Fibroblast of lung (primary cell): ENCODE results near the gene FAM43A. TPM values are rescaled to one million over a fixed set of nuclear protein-coding genes. Genes with fewer than 3 reads are reported as not detected.

Source experiments
- DNase-seq, 2 donors: peaks; one replicate each; pipeline versions ENCODE4 v3.0.0 to v3.0.0-alpha.2; 2010; ENCODE audit warnings: low read depth in 2 of 2
- H2AFZ ChIP-seq: 2 replicates; pipeline ENCODE4 v1.5.1; 2012; ENCODE audit warnings: low read length, control low read depth, inconsistent platforms
- H3K27ac ChIP-seq: 2 replicates; pipeline ENCODE4 v1.5.1; 2011; ENCODE audit warnings: low read length, control low read depth; ENCODE audit not compliant: insufficient read depth
- H3K27me3 ChIP-seq: 2 replicates; pipeline ENCODE4 v1.5.1; 2011; ENCODE audit warnings: mild to moderate bottlenecking, low read length; ENCODE audit not compliant: control insufficient read depth, insufficient read depth
- H3K36me3 ChIP-seq: 2 replicates; pipeline ENCODE4 v1.5.1; 2011; ENCODE audit warnings: low read length; ENCODE audit not compliant: control insufficient read depth, insufficient read depth
- H3K4me1 ChIP-seq: 2 replicates; pipeline ENCODE4 v1.5.1; 2011; ENCODE audit warnings: low read length; ENCODE audit not compliant: control insufficient read depth, insufficient read depth; ENCODE audit errors: extremely low read depth
- H3K4me2 ChIP-seq: 2 replicates; pipeline ENCODE4 v1.5.1; 2011; ENCODE audit warnings: low read length, control low read depth; ENCODE audit not compliant: insufficient read depth; ENCODE audit errors: extremely low read depth
- H3K4me3 ChIP-seq, 4 experiments: fragments of 200-600 bp in 1 of 4; sonication (generic) in 1 of 4; replicated peaks in 1 of 4; 2 replicates each; pipeline ENCODE4 v1.5.1; 2011 to 2016; ENCODE audit warnings: low read length in 4 of 4, low read depth in 3 of 4, mild to moderate bottlenecking in 3 of 4, control low read depth in 2 of 4, inconsistent platforms in 1 of 4, mixed read lengths in 1 of 4; ENCODE audit not compliant: insufficient read depth in 1 of 4; ENCODE audit errors: control extremely low read depth in 1 of 4
- H3K79me2 ChIP-seq: 2 replicates; pipeline ENCODE4 v1.5.1; 2012; ENCODE audit warnings: mild to moderate bottlenecking, low read length, inconsistent platforms; ENCODE audit not compliant: control insufficient read depth, insufficient read depth
- H3K9ac ChIP-seq: 2 replicates; pipeline ENCODE4 v1.5.1; 2011; ENCODE audit warnings: mild to moderate bottlenecking, low read length, control low read depth; ENCODE audit not compliant: insufficient read depth
- H3K9me3 ChIP-seq: 2 replicates; pipeline ENCODE4 v1.5.1; 2012; ENCODE audit warnings: low read depth, low read length; ENCODE audit not compliant: control insufficient read depth, insufficient read depth
- H4K20me1 ChIP-seq: 2 replicates; pipeline ENCODE4 v1.5.1; 2011; ENCODE audit warnings: low read length; ENCODE audit not compliant: control insufficient read depth, insufficient read depth; ENCODE audit errors: extremely low read depth
- CTCF ChIP-seq, 2 donors: IDR thresholded peaks in 1 of 2; conservative IDR thresholded peaks in 1 of 2; 1 replicate in 1 of 2; 2 replicates in 1 of 2; pipeline ENCODE4 v1.5.1; 2011 to 2012; ENCODE audit warnings: low read length in 2 of 2, control low read depth in 1 of 2, inconsistent platforms in 1 of 2, low read depth in 1 of 2, mild to moderate bottlenecking in 1 of 2
- EZH2 ChIP-seq: IDR thresholded peaks from 2 replicates; pipeline ENCODE4 v1.5.1; 2012; ENCODE audit warnings: low read length, control low read depth, mild to moderate bottlenecking; ENCODE audit errors: missing control alignments
- polyA plus RNA-seq, 2 donors: library from polyadenylated mRNA; depleted of rRNA in 1 of 2; stranded (reverse) in 1 of 2; unstranded in 1 of 2; fragments of >200 nt; gene quantifications; 2 replicates each; pipeline ENCODE4 v1.2.1, GENCODE V29; 2011 to 2012; ENCODE audit warnings: missing spikeins in 1 of 2
- total RNA-seq: library from RNA; depleted of rRNA; stranded (reverse); fragments of >200 nt; gene quantifications from 2 replicates; pipeline ENCODE4 v1.2.1, GENCODE V29; 2014

FAM43A gene
- total and polyA plus RNA-seq, 2 donors (not counting 1 experiment from before 2014, with no cell fraction given): 3.2 to 8.8 TPM

DNA sequence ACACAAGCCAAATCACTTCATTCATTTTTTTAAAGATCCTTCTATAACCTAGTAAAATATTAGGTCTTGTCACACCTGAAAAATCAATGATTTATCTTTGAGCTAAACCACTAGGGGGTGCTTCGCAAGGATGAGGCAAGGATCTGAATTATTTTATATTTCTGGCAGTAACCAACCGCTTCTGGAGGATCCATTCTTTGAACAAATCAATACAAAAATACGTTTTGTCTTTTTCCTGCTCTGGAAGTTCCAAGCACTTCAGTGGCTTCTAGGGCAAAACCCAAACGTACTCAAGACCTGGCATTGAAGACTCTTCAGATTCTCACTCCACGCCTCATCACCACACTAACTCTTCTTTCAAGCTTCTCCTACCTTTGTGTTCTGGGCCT, 14.2 kb upstream of the FAM43A start:
- DNase-seq: peak; percentile 37 to 58
- Histone ChIP-seq H3K9ac (peak overlapping the region; percentile 75), H3K27me3 (no peaks in the 10 kb centered on the region), H3K9me3 (no peaks in the 10 kb centered on the region), H3K36me3 (no peaks in the 10 kb centered on the region), H2AFZ (peak overlapping the region; percentile 6), H3K4me3 (peak overlapping the region; percentile 80 to 99 (median 90)), H3K4me2 (peak overlapping the region; percentile 92), H3K4me1 (peaks cover 2% of the 10 kb centered on the region), H4K20me1 (no peaks in the 10 kb centered on the region), H3K27ac (peak overlapping the region; percentile 94), H3K79me2 (peaks cover 28% of the 10 kb centered on the region)
- no peak for TF ChIP-seq EZH2
- peak; percentile 52 to 56 for TF ChIP-seq CTCF (conservative IDR thresholded peaks at IDR 0.05 in 1 of 2, IDR thresholded peaks at IDR 0.05 in 1 of 2; ENCODE audit: low read depth in 1 of 2, low read length in 2 of 2)

- no peak for TF ChIP-seq CTCF (conservative IDR thresholded peaks at IDR 0.05 in 1 of 2, IDR thresholded peaks at IDR 0.05 in 1 of 2; ENCODE audit: low read depth in 1 of 2, low read length in 2 of 2)
- TF ChIP-seq EZH2: no peak
Observed at GRCh38 chr3:194671900-194672808, 13.5 kb upstream of the FAM43A start, which contains the start of gene LSG1. LSG1 (minus strand) TSS chr3:194672191; CDS start chr3:194672162, 29 bp downstream.

GRCh38 chr3:194672876-194673275, 12.8 kb upstream of the FAM43A start:
- TF ChIP-seq CTCF (conservative IDR thresholded peaks at IDR 0.05 in 1 of 2, IDR thresholded peaks at IDR 0.05 in 1 of 2; ENCODE audit: low read depth in 1 of 2, low read length in 2 of 2): no peak
- no peak for TF ChIP-seq EZH2

More at GRCh38 chr3:194671900-194672808, 13.5 kb upstream of the FAM43A start, which contains the start of gene LSG1:
- Histone ChIP-seq H3K27ac (peak within 1 kb of the TSS; percentile 94), H3K36me3 (no peaks in the 10 kb centered on the region), H3K9me3 (no peaks in the 10 kb centered on the region), H2AFZ (peak within 1 kb of the TSS; percentile 84), H3K4me2 (peak within 1 kb of the TSS; percentile 92), H3K27me3 (no peaks in the 10 kb centered on the region), H3K4me1 (peaks cover 2% of the 10 kb centered on the region), H3K79me2 (peaks cover 28% of the 10 kb centered on the region), H3K9ac (peak within 1 kb of the TSS; percentile 75), H4K20me1 (no peaks in the 10 kb centered on the region), H3K4me3 (peak within 1 kb of the TSS; percentile 80 to 99 (median 90))
- peak; percentile 97 to 98 for DNase-seq

More at GRCh38 chr3:194672876-194673275, 12.8 kb upstream of the FAM43A start:
- no peaks in the 10 kb centered on the region for H3K27me3 ChIP-seq
- peaks cover 28% of the 10 kb centered on the region for H3K79me2 ChIP-seq
- peak overlapping the region; percentile 71 for H2AFZ ChIP-seq
- H3K4me3 ChIP-seq: peak overlapping the region; percentile 80 to 99 (median 90)
- H3K27ac ChIP-seq: peak overlapping the region; percentile 94
- H3K36me3 ChIP-seq: no peaks in the 10 kb centered on the region
- no peaks in the 10 kb centered on the region for H3K9me3 ChIP-seq
- peak overlapping the region; percentile 32 for H3K9ac ChIP-seq
- no peaks in the 10 kb centered on the region for H4K20me1 ChIP-seq
- H3K4me1 ChIP-seq: peaks cover 2% of the 10 kb centered on the region
- DNase-seq: no peak
- peak overlapping the region; percentile 92 for H3K4me2 ChIP-seq
